Measurements from ENCODE around the gene CXCL6.

Gene CXCL6

GRCh38 chr4:73836373-73837279 lies at the start of gene CXCL6:
Gene CXCL6 (plus strand): TSS chr4:73836678. CDS start chr4:73836751, 73 bp downstream.
- DNase-seq, result peak; percentile 5

GRCh38 chr4:73788411-73788810 lies 48.1 kb upstream of the CXCL6 start:
- DNase-seq, result no peak

- no peak for DNase-seq
Measured at GRCh38 chr4:73798842-73799241, 37.6 kb upstream of the CXCL6 start.

GRCh38 chr4:73800206-73800605 lies 36.3 kb upstream of the CXCL6 start:
- no peak for DNase-seq

GRCh38 chr4:73801692-73802091 lies 34.8 kb upstream of the CXCL6 start:
- no peak for DNase-seq

- no peak for DNase-seq
Measured at GRCh38 chr4:73803213-73803612, 33.3 kb upstream of the CXCL6 start.

- DNase-seq, result no peak
Measured at GRCh38 chr4:73810191-73810590, 26.3 kb upstream of the CXCL6 start.

- DNase-seq, result no peak
Measured at GRCh38 chr4:73811841-73812240, 24.6 kb upstream of the CXCL6 start.

GRCh38 chr4:73814679-73815078 lies 21.8 kb upstream of the CXCL6 start:
- DNase-seq, result no peak

GRCh38 chr4:73815145-73815544 lies 21.3 kb upstream of the CXCL6 start:
- DNase-seq, result no peak

GRCh38 chr4:73816814-73817213 lies 19.7 kb upstream of the CXCL6 start:
- no peak for DNase-seq

GRCh38 chr4:73817341-73817740 lies 19.1 kb upstream of the CXCL6 start:
- no peak for DNase-seq

- DNase-seq, result no peak
Measured at GRCh38 chr4:73821325-73821724, 15.2 kb upstream of the CXCL6 start.

- no peak for DNase-seq
Measured at GRCh38 chr4:73822389-73822788, 14.1 kb upstream of the CXCL6 start.

GRCh38 chr4:73822812-73823504 lies 13.5 kb upstream of the CXCL6 start:
- DNase-seq, result no peak

GRCh38 chr4:73823760-73824159 lies 12.7 kb upstream of the CXCL6 start:
- DNase-seq, result no peak

- no peak for DNase-seq
Measured at GRCh38 chr4:73828956-73829355, 7.5 kb upstream of the CXCL6 start.

- no peak for DNase-seq
Measured at GRCh38 chr4:73831569-73831968, 4.9 kb upstream of the CXCL6 start.

GRCh38 chr4:73832651-73833237 lies 3.7 kb upstream of the CXCL6 start:
- DNase-seq, result no peak

GRCh38 chr4:73839071-73839470 lies 2.6 kb downstream of the CXCL6 start:
- DNase-seq, result no peak

- no peak for DNase-seq
Measured at GRCh38 chr4:73839715-73840114, 3.2 kb downstream of the CXCL6 start.

- no peak for DNase-seq
Measured at GRCh38 chr4:73841243-73841925, 4.9 kb downstream of the CXCL6 start.

- no peak for DNase-seq
Measured at GRCh38 chr4:73842696-73843095, 6.2 kb downstream of the CXCL6 start.

All from CD4-positive, alpha-beta T cell treated with Interleukin-17A for 1 hour (primary cell).